Mesodermal cell (in vitro differentiated cells): ENCODE measurements around the gene PDE6B.

Experiments used
- H3K27ac ChIP-seq: 2 replicates; pipeline ENCODE4 v1.7.0; 2013; ENCODE audit warnings: mild to moderate bottlenecking, low read depth, low read length, moderate library complexity; ENCODE audit not compliant: severe bottlenecking
- H3K36me3 ChIP-seq: 2 replicates; pipeline ENCODE4 v1.7.1; 2013; ENCODE audit warnings: mild to moderate bottlenecking, low read length, moderate library complexity; ENCODE audit not compliant: control insufficient read depth, insufficient read depth
- H3K4me1 ChIP-seq: one replicate; pipeline ENCODE4 v1.7.1; 2013; ENCODE audit warnings: mild to moderate bottlenecking, low read length; ENCODE audit not compliant: insufficient read depth, control insufficient read depth, poor library complexity, severe bottlenecking
- H3K4me3 ChIP-seq: 2 replicates; pipeline ENCODE4 v1.7.0; 2013; ENCODE audit warnings: low read length, control low read depth, mild to moderate bottlenecking; ENCODE audit not compliant: insufficient read depth, poor library complexity, severe bottlenecking; ENCODE audit errors: extremely low read depth
- H3K9me3 ChIP-seq: 2 replicates; pipeline ENCODE4 v1.7.1; 2013; ENCODE audit warnings: mild to moderate bottlenecking, low read length, moderate library complexity; ENCODE audit not compliant: control insufficient read depth
- WGBS, 2 experiments: methylation state at CpG; one replicate each; pipeline ENCODE4 v1.1.5; 2013; ENCODE audit warnings: missing lambda C conversion rate in 2 of 2; ENCODE audit not compliant: insufficient coverage in 2 of 2; 5-methylcytosine and 5-hydroxymethylcytosine counted together

Gene PDE6B

GRCh38 chr4:653831-654502 is 28.6 kb downstream of the PDE6B start:
- Histone ChIP-seq H3K9me3 (no peaks in the 10 kb centered on the region), H3K27ac (no peak overlapping the region), H3K4me1 (peaks cover 5% of the 10 kb centered on the region), H3K36me3 (no peaks in the 10 kb centered on the region), H3K4me3 (no peak overlapping the region)
- WGBS, 2 experiments, result 92 to 94% methylated on average over 22 of the region's 29 CpGs

GRCh38 chr4:654503-654845 is 29.1 kb downstream of the PDE6B start:
- H3K4me3 ChIP-seq, result no peak overlapping the region
- H3K9me3 ChIP-seq, result no peaks in the 10 kb centered on the region
- H3K36me3 ChIP-seq, result no peaks in the 10 kb centered on the region
- peaks cover 5% of the 10 kb centered on the region for H3K4me1 ChIP-seq
- WGBS, 2 experiments, result 94% methylated on average over 14 to 17 of the region's 17 CpGs
- H3K27ac ChIP-seq, result no peak overlapping the region

- no peak overlapping the region for H3K27ac ChIP-seq
- H3K36me3 ChIP-seq, result no peaks in the 10 kb centered on the region
- no peaks in the 10 kb centered on the region for H3K9me3 ChIP-seq
- H3K4me3 ChIP-seq, result no peak overlapping the region
- WGBS, 2 experiments, result 87 to 88% methylated on average over 8 to 14 of the region's 17 CpGs
- peaks cover 5% of the 10 kb centered on the region for H3K4me1 ChIP-seq
These were observed 29.6 kb downstream of the PDE6B start for GRCh38 chr4:654871-655463.

GRCh38 chr4:655464-656151 is 30.2 kb downstream of the PDE6B start:
- Histone ChIP-seq H3K4me3 (no peak overlapping the region), H3K9me3 (no peaks in the 10 kb centered on the region), H3K27ac (no peak overlapping the region), H3K36me3 (no peaks in the 10 kb centered on the region), H3K4me1 (peaks cover 5% of the 10 kb centered on the region)
- 91 to 92% methylated on average over 25 to 26 of the region's 26 CpGs for WGBS, 2 experiments

- 93 to 95% methylated on average over 43 to 45 of the region's 58 CpGs for WGBS, 2 experiments
- Histone ChIP-seq H3K9me3 (no peaks in the 10 kb centered on the region), H3K36me3 (no peaks in the 10 kb centered on the region), H3K4me3 (no peak overlapping the region), H3K27ac (no peak overlapping the region), H3K4me1 (peaks cover 5% of the 10 kb centered on the region)
These were observed 31.3 kb downstream of the PDE6B start for GRCh38 chr4:656436-657337.

- no peak overlapping the region for H3K27ac ChIP-seq
- WGBS, 2 experiments, result 90 to 95% methylated on average over 13 to 22 of the region's 23 CpGs
- no peaks in the 10 kb centered on the region for H3K9me3 ChIP-seq
- no peaks in the 10 kb centered on the region for H3K36me3 ChIP-seq
- no peak overlapping the region for H3K4me3 ChIP-seq
- H3K4me1 ChIP-seq, result peaks cover 5% of the 10 kb centered on the region
These were observed 32.0 kb downstream of the PDE6B start for GRCh38 chr4:657338-657833.

GRCh38 chr4:657834-658667 is 32.7 kb downstream of the PDE6B start:
- H3K27ac ChIP-seq, result no peak overlapping the region
- H3K4me1 ChIP-seq, result peaks cover 5% of the 10 kb centered on the region
- H3K4me3 ChIP-seq, result no peak overlapping the region
- no peaks in the 10 kb centered on the region for H3K9me3 ChIP-seq
- H3K36me3 ChIP-seq, result no peaks in the 10 kb centered on the region
- 95% methylated on average over 22 to 26 of the region's 27 CpGs for WGBS, 2 experiments

GRCh38 chr4:658681-659667 is 33.6 kb downstream of the PDE6B start:
- Histone ChIP-seq H3K4me3 (no peak overlapping the region), H3K4me1 (peaks cover 5% of the 10 kb centered on the region), H3K9me3 (no peaks in the 10 kb centered on the region), H3K27ac (no peak overlapping the region), H3K36me3 (no peaks in the 10 kb centered on the region)
- 93 to 94% methylated on average over 30 to 32 of the region's 32 CpGs for WGBS, 2 experiments

GRCh38 chr4:659851-660250 is 34.5 kb downstream of the PDE6B start:
- H3K36me3 ChIP-seq, result no peaks in the 10 kb centered on the region
- H3K4me1 ChIP-seq, result peaks cover 5% of the 10 kb centered on the region
- WGBS, 2 experiments, result 88 to 95% methylated on average over 5 to 8 of the region's 8 CpGs
- H3K4me3 ChIP-seq, result no peak overlapping the region
- no peak overlapping the region for H3K27ac ChIP-seq
- H3K9me3 ChIP-seq, result no peaks in the 10 kb centered on the region
